ENCODE data around the gene NR1D1.

DNA sequence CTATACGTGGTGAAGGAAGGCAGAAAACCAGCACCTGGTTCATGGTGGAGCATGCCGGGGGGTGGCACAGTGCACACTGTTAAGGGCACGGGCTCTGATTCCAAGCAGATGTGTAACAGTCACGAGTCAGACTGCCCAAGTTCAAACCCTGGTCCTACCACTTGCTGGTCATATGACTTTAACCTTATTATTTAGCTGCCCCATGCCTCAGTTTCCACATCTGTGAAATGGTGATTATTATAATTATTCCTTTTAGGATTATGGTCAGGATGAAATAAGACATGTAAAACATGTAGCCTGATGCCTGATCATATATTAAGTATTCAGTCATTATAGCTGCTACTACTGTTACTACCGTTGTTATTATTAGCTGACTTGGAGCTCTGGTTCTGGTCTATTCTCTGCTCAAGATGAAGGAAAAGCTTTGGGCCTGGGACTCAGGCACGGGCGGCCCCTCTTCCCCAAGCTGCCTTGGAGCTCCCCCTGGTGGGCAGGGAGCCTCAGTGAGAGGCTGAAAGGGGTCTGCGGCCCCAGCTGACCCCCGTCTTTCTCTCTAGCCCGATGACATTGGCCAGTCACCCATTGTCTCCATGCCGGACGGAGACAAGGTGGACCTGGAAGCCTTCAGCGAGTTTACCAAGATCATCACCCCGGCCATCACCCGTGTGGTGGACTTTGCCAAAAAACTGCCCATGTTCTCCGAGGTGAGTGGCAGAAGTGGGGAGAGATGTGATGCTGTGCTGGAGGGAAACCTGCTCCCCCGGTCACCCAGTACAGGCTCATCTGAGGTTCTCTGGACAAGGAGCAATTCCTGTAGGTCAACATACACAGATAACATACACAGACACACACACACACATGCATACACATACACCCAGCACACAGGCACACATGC lies 14.0 kb downstream of the NR1D1 start:
- TF ChIP-seq POLR2A (IDR thresholded peaks at IDR 0.05; ENCODE audit: low read length) (no peak), GATA1 (IDR thresholded peaks at IDR 0.05; ENCODE audit: low read depth, low read length) (no peak)
